Ramos (cell line): ENCODE data around the gene BET1L.
"Not testable (repeated sequence)": the region's sequence is repeated elsewhere in the genome, so short reads cannot be mapped to it uniquely, and the experiment has no call there.

Experiments used
- in situ Hi-C: fragments of 300-500 bp; cut with MboI; formaldehyde crosslinking; loops from one replicate; pipeline ENCODE4 v1.14.3; 2022; ENCODE audit warnings: low sequenced_read_pairs; ENCODE audit not compliant: unreplicated experiment

Gene BET1L

GRCh38 chr11:199004-199581 lies 8.1 kb downstream of the BET1L start:
- in situ Hi-C loops = no loop called here

DNA sequence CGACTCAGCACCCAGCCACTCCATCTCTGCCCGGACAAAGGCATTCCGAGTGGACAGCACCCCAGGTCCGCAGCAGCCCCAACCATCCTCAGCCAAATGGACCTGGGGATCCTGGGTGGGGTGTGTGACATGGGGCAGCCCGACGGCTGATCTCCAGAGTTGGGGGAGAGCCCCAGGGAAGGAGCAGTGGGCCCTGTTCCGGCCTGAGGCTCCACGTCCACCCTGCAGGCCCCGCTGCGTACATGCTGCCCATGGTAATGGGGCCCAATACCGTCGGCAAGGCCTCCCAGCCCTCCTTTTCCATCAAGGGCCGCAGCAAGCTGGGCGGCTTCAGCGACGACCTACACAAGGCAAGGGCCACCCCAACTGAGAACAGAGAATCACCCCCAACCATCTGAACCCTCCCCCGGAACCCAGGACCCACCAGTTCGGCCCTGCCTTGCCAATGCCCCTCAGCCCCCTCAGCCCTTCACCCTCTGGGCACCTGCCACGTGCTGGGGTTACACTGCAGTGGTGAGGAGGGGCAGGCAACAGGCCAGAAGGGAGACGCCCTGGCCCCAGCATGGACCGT lies 8.9 kb downstream of the BET1L start:
- in situ Hi-C loops = no loop called here

- in situ Hi-C loops = no loop called here
Measured at GRCh38 chr11:197741-198235, 9.4 kb downstream of the BET1L start.

DNA sequence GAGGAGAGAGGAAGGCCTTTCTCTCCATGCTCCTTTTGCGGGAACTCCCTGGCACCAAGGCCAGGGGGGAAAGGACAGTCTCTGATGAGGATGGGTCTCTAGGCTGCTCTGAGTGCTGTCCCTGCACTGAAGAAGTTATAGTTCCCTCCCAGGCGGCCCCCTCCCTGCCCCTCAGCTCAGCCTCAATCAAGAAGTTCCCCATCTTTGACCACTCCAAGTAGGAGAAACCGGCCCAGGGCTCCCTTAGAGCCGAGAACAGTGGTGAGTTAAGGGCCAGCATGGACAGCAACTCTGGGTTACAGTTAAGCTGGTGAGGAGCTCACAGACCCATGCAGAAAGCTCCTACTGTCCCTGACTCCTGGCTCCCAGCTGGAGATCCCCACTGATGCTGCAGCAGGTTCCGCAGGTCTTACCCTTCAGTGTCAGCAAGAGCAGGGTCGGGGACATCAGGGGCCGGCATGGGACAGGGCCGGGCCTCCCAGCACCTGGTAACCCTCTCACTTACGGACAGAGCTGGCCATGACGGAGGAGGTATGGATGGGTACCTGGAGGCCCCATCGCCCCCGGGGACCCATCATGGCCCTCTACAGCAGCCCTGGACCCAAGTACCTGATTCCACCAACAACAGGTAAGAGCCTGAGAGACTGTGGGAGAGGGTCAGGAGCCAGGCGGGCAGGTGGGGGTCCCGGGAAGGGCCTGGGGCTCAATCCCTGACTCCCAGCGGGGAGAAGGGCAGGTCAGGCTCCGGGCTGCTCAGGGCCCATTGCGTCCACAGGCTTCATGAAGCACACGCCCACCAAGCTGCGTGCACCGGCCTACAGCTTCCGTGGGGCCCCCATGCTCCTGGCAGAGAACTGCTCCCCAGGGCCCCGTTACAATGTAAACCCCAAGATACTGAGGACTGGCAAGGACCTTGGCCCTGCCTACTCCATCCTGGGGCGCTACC lies 10.1 kb downstream of the BET1L start:
- in situ Hi-C loops = no loop called here

GRCh38 chr11:193481-193880 lies 13.7 kb downstream of the BET1L start:
- in situ Hi-C loops = not testable (repeated sequence)

DNA sequence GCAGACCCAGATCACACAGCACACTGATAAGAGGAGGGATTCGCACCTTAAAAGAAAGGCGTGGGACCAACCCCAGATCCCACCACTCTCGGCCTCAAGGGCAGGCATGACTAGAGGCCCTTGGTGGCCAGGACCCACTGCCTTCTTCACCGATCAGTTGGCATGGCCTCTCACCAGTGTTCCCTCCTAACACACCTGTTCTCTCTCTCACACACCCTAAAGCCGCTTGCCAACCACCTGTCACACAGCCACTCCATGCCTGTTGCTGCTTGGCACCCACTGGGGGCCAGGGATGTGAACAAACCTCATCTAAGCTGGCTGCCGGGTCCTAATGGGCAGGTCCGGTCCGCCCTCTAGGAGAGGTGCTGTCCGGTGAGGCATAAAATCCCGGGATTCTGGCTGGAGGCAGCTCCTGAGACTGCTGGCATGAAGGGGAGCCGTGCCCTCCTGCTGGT lies 14.5 kb downstream of the BET1L start, which contains the start of gene SCGB1C1:
SCGB1C1 (plus strand) TSS at position 405 of the 455 bp plus-strand sequence; CDS start at position 427, 22 bp downstream.
- in situ Hi-C loops = not testable (repeated sequence)

GRCh38 chr11:191490-192478 lies 15.4 kb downstream of the BET1L start:
- in situ Hi-C loops = not testable (repeated sequence)

DNA sequence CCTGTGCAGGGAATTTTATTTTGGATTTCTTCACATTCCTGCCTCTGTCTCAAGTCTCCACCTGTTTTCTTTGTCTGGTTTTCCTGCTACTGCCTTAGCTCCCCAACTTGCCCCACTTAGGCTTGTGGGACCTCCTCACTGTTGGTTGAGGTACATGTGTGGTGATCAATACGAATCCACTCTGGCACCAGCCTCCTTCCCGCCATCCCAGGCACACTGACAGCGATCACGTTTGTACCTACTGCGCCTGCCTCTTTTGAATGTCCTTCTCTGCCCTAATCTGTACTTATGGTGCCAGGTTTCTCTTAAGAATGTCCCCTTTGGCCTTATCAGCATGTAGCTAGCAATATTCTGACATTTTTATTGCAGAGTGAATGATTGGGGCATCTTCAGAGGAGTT lies 16.7 kb downstream of the BET1L start:
- in situ Hi-C loops = not testable (repeated sequence)

DNA sequence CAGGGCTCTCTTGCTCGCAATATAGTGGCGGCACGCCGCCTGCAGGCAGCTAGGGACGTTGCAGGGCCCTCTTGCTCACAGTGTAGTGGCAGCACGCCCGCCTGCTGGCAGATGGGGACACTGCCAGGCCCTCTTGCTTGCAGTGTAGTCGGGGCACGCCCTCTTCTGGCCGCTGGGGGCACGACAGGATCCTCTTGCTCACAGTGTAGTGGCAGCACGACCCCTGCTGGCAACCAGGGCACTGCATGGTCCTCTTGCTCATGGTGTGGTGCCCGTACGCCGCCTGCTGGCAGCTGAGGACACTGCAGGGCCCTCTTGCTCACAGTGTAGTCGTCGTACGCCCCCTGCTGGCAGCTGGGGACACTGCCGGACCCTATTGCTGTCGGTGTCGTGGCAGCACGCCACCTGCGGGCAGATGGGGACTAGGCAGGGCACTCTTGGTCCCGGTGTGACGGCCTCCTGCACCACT lies 17.3 kb downstream of the BET1L start:
- in situ Hi-C loops = not testable (repeated sequence)

GRCh38 chr11:189200-189783 lies 17.9 kb downstream of the BET1L start:
- in situ Hi-C loops = not testable (repeated sequence)

GRCh38 chr11:180242-180641 lies 27.0 kb downstream of the BET1L start:
- in situ Hi-C loops = not testable (repeated sequence)
